ENCODE measurements around the gene STK25. TPM values are rescaled to one million over a fixed set of nuclear protein-coding genes. Genes with fewer than 3 reads are reported as not detected.
"Not testable (repeated sequence)": the region's sequence is repeated elsewhere in the genome, so short reads cannot be mapped to it uniquely, and the experiment has no call there.

The STK25 gene
- total RNA-seq, 1 donor from 2014 or later, result 211 TPM

DNA sequence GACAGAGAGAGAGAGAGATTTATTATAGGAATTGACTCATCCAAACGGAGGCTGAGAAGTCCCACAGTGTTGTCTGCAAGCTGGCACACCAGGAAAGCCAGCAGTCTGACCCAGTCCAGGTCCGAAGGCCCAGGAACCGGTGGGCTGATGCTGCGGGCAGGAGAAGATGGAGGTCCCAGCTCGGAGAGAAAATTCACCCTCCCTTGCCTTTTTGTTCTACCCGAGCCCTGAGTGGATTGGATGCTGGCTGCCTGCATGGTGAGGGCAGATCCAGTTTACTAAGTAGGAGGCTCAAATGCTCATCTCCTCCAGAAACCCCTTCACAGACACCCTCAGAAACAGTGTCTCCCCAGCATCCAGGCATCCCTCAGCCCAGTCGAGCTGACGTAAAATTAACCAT lies 22.2 kb upstream of the STK25 start:
- Histone ChIP-seq H3K4me1 (ENCODE audit: insufficient read depth, low read length) (no peaks in the 10 kb centered on the region), H3K9ac (ENCODE audit: low read length) (no peak overlapping the region), H4K20me1 (ENCODE audit: insufficient read depth, low read length) (no peaks in the 10 kb centered on the region), H3K9me3 (ENCODE audit: insufficient read depth, low read depth, low read length) (no peaks in the 10 kb centered on the region), H2AFZ (ENCODE audit: low read depth, low read length) (no peak overlapping the region), H3K4me3 (ENCODE audit: insufficient read depth, low read depth, low read length) (no peak overlapping the region), H3K27me3 (ENCODE audit: insufficient read depth, low read length) (peaks cover 3% of the 10 kb centered on the region), H3K36me3 (ENCODE audit: insufficient read depth, low read length) (no peaks in the 10 kb centered on the region), H3K27ac (ENCODE audit: low read depth, low read length) (no peak overlapping the region), H3K79me2 (ENCODE audit: insufficient read depth, low read length) (no peaks in the 10 kb centered on the region), H3K4me2 (ENCODE audit: low read length) (no peak overlapping the region)
- FAIRE-seq (no peak), DNase-seq (ENCODE audit: low read depth) (no peak)
- Mint-ChIP-seq H3K36me3 (ENCODE audit: low read depth, unreplicated experiment) (peaks cover 3% of the 10 kb centered on the region), H3K27me3 (ENCODE audit: low read depth, unreplicated experiment) (peaks cover 31% of the 10 kb centered on the region), H3K4me1 (ENCODE audit: low read depth, unreplicated experiment) (no peaks in the 10 kb centered on the region), H3K4me3 (ENCODE audit: unreplicated experiment) (no peak overlapping the region), H3K9me3 (ENCODE audit: unreplicated experiment) (peaks cover 9% of the 10 kb centered on the region), H3K27ac (ENCODE audit: unreplicated experiment) (no peak overlapping the region)
- TF ChIP-seq EZH2 (IDR thresholded peaks at IDR 0.05; ENCODE audit: insufficient read depth, low read length), result no peak
- TF ChIP-seq, protein P1, sequence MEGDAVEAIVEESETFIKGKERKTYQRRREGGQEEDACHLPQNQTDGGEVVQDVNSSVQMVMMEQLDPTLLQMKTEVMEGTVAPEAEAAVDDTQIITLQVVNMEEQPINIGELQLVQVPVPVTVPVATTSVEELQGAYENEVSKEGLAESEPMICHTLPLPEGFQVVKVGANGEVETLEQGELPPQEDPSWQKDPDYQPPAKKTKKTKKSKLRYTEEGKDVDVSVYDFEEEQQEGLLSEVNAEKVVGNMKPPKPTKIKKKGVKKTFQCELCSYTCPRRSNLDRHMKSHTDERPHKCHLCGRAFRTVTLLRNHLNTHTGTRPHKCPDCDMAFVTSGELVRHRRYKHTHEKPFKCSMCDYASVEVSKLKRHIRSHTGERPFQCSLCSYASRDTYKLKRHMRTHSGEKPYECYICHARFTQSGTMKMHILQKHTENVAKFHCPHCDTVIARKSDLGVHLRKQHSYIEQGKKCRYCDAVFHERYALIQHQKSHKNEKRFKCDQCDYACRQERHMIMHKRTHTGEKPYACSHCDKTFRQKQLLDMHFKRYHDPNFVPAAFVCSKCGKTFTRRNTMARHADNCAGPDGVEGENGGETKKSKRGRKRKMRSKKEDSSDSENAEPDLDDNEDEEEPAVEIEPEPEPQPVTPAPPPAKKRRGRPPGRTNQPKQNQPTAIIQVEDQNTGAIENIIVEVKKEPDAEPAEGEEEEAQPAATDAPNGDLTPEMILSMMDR (IDR thresholded peaks at IDR 0.05; ENCODE audit: insufficient read depth, low read depth, low read length), result no peak

DNA sequence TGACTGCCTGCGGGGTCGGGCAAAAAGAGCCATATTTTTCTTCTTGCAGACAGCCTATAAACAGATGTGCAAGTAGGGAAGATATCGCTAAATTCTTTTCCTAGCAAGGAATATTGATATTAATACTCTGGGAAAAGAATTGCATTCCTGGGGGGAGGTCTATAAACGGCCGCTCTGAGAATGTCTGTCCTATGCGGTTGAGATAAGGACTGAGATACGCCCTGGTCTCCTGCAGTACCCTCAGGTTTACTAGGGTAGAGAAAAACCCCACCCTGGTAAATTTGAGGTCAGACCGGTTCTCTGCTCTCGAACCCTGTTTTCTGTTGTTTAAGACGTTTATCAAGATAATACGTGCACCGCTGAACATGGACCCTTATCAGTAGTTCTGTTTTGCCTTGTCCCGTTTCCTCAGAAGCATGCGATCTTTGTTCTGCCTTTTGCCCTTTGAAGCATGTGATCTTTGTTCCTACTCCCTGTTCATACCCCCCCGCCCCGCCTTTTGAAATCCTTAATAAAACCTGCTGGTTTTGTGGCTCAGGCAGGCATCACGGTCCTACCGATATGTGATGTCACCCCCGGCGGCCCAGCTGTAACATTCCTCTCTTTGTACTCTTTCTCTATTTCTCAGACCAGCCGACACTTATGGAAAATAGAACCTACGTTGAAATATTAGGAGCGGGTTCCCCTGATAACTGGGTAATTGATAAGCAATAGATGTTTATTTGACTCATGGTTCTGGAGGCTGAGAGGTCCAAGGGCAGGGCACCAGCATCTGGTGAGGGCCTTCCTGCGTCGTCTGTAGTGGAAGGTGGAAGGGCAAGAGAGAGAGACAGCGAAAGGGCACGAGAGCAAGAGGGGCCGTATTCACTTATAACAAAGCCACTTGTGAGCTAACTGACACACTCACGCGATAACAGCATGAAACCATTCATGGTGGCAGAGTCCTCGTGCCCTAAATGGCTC lies 17.7 kb upstream of the STK25 start:
- not testable (repeated sequence) for H3K27me3 Mint-ChIP-seq (ENCODE audit: low read depth, unreplicated experiment); H3K36me3 ChIP-seq (ENCODE audit: insufficient read depth, low read length); H3K4me3 ChIP-seq (ENCODE audit: insufficient read depth, low read depth, low read length); FAIRE-seq; H3K27ac ChIP-seq (ENCODE audit: low read depth, low read length); H3K27me3 ChIP-seq (ENCODE audit: insufficient read depth, low read length); H3K4me1 Mint-ChIP-seq (ENCODE audit: low read depth, unreplicated experiment); H3K27ac Mint-ChIP-seq (ENCODE audit: unreplicated experiment); H4K20me1 ChIP-seq (ENCODE audit: insufficient read depth, low read length); H3K9me3 Mint-ChIP-seq (ENCODE audit: unreplicated experiment); H3K9me3 ChIP-seq (ENCODE audit: insufficient read depth, low read depth, low read length); H3K36me3 Mint-ChIP-seq (ENCODE audit: low read depth, unreplicated experiment); H3K4me3 Mint-ChIP-seq (ENCODE audit: unreplicated experiment); H3K4me1 ChIP-seq (ENCODE audit: insufficient read depth, low read length); H3K79me2 ChIP-seq (ENCODE audit: insufficient read depth, low read length); H3K4me2 ChIP-seq (ENCODE audit: low read length); DNase-seq (ENCODE audit: low read depth); H2AFZ ChIP-seq (ENCODE audit: low read depth, low read length); H3K9ac ChIP-seq (ENCODE audit: low read length)

DNA sequence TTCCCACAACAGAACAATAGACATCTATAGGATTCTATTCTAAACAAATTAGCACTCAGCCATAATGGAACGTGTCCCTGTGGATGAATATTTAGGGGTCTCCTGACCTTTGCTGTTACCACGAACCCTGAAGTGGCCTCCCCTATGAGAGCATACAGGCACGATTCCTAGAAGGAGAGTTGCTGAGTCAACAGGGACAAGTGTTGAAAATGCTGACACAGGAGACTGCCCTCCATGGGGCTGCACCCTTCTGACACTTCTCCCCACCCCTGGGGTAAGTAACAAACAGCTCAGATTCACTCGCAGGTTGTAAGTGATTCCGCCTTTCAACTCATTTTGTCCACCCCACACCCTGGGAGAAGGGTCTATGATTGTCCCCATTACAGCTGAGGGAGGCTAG lies 14.1 kb upstream of the STK25 start:
- TF ChIP-seq EZH2 (IDR thresholded peaks at IDR 0.05; ENCODE audit: insufficient read depth, low read length), result no peak
- TF ChIP-seq, protein P1 (IDR thresholded peaks at IDR 0.05; ENCODE audit: insufficient read depth, low read depth, low read length), result no peak
- no peak overlapping the region for H2AFZ ChIP-seq (ENCODE audit: low read depth, low read length)
- H3K4me2 ChIP-seq (ENCODE audit: low read length), result no peak overlapping the region
- H3K27ac ChIP-seq (ENCODE audit: low read depth, low read length), result no peak overlapping the region
- H4K20me1 ChIP-seq (ENCODE audit: insufficient read depth, low read length), result no peaks in the 10 kb centered on the region
- no peaks in the 10 kb centered on the region for H3K9me3 ChIP-seq (ENCODE audit: insufficient read depth, low read depth, low read length)
- no peaks in the 10 kb centered on the region for H3K4me1 ChIP-seq (ENCODE audit: insufficient read depth, low read length)
- Mint-ChIP-seq H3K9me3 (ENCODE audit: unreplicated experiment) (peaks cover 9% of the 10 kb centered on the region), H3K27me3 (ENCODE audit: low read depth, unreplicated experiment) (no peaks in the 10 kb centered on the region), H3K4me1 (ENCODE audit: low read depth, unreplicated experiment) (no peaks in the 10 kb centered on the region), H3K27ac (ENCODE audit: unreplicated experiment) (no peak overlapping the region), H3K4me3 (ENCODE audit: unreplicated experiment) (no peak overlapping the region), H3K36me3 (ENCODE audit: low read depth, unreplicated experiment) (peaks cover 2% of the 10 kb centered on the region)
- no peaks in the 10 kb centered on the region for H3K27me3 ChIP-seq (ENCODE audit: insufficient read depth, low read length)
- H3K79me2 ChIP-seq (ENCODE audit: insufficient read depth, low read length), result no peaks in the 10 kb centered on the region
- no peak overlapping the region for H3K9ac ChIP-seq (ENCODE audit: low read length)
- DNase-seq (ENCODE audit: low read depth) (no peak), FAIRE-seq (no peak)
- H3K4me3 ChIP-seq (ENCODE audit: insufficient read depth, low read depth, low read length), result no peak overlapping the region
- no peaks in the 10 kb centered on the region for H3K36me3 ChIP-seq (ENCODE audit: insufficient read depth, low read length)
